GM18868 (cell line): ENCODE measurements around the gene S100A10.

Experiments
- ATAC-seq: cut with Tn5 transposase; IDR thresholded peaks from one replicate; pipeline ENCODE4 v1.9.1; 2021; ENCODE audit warnings: mild to moderate bottlenecking, moderate library complexity; ENCODE audit not compliant: unreplicated experiment

S100A10 gene, protein sequence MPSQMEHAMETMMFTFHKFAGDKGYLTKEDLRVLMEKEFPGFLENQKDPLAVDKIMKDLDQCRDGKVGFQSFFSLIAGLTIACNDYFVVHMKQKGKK

DNA sequence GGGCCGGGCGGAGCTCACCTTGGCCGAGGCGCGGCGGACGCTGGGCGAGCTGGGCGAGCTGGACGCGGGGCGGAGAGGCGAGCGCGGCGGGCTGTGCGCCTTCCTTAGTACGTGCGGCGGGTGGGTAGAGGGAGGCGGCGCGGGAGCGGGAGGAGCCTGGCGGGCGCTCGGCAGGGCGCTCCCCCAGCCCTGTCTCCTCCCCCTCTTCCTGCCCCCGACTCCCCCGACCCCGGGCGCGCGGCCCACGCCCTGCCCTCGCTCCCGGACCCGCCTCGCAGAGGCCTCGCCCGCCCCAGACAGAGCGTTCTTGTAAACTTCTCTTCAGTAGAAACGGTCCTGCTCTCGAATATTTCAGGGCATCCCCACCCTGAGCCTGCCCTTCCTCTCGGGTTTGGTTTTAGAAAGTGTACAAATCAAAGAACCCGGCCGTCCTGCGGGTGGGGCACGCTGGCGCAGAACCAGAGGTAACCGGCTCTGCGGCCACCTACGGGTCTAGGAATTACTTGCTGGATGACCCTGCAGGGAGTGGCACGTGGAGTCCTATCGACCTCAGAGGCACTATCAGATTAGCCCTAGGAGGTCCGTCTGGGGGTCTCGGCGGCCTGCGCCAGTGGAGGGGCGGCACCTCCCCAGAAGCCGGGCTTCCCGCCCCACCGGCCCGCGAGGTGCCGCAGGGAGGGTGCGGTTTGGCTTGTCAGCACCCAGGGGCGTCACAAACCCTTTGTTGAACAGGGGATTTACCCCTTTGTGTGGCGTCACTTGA lies at the start of gene S100A10:
TSS of gene S100A10 (minus strand) at position 126 of the 763 bp plus-strand sequence. CDS start 7,629 bp downstream, outside the sequence.
- ATAC-seq = no peak

DNA sequence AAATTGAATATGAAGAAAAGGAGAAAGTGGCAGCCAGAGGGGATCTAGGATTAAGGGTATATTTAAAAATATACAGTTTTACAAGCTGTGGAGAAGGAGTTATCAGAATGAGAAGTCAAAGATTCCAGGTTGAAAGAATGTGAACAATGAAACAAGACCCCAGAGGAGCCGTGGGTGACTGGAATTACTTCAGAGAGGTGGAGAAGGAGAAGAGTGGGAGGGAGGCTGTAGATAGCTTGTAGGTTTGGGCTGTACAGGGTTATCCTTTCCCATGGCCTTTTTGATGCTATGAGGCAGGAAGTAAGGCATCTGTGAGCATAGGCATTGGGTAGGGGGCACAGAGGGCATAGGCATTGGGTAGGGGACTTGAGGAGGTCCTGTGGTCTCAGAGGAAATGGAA lies 48.4 kb upstream of the S100A10 start:
- no peak for ATAC-seq

DNA sequence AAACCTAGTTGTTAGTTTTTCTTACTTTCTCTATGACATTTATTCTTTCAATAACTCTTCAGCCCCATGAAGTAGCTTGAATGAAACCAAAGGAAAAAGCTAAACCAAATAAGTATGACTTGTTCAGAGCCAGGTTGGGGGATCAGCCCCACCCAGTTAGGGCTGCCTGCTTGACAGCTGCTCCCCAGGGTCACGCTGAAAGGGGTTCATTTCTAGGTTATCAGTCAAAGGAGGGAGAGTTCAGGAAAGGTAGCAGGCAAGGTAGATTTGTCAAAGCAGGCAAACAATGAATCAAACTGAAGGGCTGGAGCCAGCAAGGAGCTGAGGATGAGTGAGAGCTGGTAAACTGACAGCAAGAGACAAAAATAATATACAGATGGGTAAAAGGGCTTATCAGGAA lies 46.2 kb upstream of the S100A10 start:
- no peak for ATAC-seq

DNA sequence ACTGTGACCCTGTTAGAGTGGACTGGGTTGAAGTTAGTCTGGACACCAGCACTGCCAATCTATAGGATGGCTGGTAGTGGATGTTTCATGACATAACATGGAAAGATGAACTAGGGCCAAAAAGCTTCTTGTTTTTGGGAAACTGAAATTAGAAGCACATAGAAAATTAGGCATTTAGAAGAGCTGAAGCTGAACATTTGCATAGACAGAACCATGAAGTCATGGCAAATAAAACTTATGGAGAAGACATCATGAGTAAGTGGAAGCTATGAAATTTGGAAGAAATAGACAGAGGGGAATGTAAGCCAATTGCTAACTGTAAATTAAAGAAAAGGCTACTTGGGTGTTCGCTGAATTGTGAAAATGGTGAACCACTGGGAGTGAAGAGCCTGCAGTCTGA lies 45.8 kb upstream of the S100A10 start:
- no peak for ATAC-seq

DNA sequence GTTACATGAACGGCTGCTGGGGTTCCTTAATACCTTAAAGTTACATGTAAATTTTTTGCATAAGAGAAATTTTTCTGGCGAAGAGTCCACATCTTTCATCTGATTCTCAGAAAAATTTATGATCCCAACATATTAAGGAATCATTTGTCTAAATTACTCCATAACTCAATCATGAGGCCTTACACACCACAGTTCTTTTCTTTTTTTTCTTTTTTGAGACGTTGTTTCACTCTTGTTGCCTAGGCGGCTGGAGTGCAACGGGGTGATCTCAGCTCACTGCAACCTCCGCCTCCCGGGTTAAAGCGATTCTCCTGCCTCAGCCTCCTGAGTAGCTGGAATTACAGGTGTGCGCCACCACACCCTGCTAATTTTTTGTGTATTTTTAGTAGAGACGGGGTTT lies 45.2 kb upstream of the S100A10 start:
- no peak for ATAC-seq

DNA sequence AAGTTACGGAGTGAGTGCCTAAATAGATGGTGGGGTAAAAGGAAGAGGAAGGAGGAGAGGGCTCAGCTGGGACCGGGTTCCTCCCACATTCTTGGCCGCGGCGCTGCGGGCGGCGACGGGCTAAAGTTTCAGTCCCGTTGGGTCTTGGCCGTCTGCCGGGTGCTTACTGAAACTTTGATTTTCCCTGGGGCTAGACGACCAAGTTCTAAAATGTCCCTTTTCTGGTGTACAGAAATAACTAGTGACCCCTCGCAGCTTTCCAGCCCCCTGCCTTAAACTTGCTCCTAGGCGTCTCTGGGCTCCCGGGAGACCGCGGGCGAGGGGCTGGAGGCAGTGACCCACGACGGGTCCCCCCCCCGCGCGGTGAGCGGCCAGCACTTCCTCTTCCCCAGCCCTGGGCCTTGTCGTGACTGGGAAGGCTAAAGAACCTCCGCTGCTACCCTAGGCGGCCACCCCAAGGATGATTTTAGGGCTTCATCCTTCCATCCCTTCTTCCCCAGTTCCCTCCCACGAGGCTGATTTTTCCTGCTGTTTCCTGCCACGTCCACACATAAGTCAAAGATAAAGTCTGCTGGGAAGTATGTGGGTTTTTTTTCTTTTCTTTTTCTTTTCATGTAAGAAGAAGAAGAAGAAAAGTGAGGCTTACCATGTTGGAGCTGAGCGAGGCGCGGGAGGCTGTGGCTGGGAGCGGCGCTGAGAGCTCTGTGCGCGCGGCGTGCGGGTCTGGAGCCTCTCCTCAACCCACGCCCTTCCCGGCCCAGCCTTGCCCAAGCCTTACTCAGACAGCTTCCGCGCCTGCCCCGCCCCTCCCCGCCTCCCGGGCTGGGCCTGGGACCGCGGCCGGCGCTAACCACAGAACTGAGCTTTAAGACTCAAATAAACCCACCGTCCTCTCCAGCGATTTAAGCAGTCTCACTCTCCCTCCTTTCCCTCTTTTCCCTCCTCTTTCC lies 42.9 kb upstream of the S100A10 start, which contains the start of gene S100A11:
TSS of gene S100A11 (minus strand) at position 738 of the 950 bp plus-strand sequence. CDS start at position 649, 89 bp downstream.
- ATAC-seq = peak; percentile 65

DNA sequence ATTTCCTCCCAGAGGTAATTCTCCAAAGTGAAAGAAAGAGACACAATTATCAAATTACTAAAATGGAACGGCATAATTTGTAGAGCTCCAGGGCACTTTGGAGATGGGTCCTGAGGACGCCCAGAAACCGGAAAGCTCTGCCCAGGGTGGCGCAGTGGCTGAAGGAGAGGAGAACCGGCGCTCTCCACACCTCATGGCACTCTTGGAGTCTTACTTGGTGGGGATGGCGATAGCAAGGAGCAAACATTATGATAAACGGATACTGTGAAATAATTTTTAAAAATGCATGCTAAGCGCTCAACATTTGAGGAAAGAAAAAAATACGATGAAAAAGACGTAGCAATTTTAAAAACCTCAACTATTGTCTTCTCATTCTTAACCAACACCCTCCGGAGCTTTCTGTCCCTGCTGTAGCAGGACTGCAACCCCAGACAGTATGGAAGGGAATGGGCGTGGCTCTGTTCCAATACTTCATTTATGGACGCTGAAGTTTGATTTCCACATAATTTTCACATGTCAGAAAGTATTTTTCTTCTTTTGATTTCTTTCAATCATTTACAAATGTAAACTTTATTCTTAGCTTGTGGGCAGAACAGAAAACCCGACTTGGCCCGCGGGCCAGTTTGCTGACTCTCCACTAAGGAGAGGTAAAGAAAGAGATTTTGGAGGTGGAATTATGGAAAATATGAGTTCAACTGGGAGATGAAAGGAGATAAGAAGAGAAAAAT lies 42.0 kb upstream of the S100A10 start:
- ATAC-seq = no peak

DNA sequence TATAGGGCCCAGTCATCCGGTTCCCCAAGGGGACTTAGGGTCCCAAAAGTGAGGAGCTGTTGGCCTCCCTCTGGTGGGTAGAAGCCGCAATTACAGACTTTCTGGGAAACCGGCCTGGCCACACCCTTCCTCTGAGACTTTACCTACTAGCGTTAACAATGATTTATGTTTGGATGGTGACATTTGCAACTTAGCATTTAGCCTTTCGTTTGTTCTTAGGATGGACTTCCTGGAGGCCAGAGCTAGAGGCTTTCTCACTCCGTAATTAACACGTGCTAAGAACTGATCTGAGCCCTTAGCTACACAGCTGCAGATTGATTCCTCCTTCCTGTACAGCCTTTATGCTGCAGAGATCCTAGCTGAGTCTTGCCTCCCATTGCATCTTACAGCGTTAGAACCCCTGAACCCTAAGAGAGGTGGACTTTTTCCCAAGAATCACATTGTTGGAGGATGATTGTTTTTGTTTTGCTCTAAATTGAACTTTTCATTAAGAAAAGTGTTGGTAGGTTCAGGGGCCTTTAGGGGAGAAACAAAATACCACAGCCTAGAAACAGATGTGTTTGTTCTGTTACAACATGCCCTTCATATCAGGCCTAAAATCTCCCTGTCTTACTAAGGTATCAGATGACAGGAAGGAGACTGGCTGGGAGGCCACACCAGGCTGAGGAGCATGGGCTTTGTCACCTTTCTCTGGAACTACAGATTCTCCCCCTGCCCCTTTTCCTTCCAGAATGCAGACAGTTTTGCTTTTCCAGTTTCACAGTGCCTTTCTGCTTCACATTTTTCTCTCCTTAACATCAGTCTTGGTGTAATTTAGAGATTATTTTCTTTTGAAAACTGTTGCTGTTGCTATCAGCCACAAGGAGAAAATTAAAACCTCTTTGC lies 41.2 kb upstream of the S100A10 start:
- peak; percentile 33 for ATAC-seq

DNA sequence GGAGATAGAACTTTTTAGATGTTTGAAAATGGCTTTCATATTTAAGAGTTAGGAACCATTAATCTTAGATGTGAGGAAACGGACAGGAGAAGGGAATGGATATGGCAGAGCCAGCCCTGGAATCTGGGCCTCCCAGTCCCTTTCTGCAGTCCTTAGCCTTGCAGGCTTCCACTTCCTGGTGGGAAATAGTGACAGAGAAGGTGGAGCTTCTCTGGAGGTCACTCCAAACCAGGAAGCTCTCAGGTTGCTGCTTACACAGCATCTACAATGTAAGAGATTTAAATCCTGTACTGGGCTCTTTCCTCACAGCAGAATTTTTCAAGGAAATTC lies 40.6 kb upstream of the S100A10 start:
- ATAC-seq = no peak

DNA sequence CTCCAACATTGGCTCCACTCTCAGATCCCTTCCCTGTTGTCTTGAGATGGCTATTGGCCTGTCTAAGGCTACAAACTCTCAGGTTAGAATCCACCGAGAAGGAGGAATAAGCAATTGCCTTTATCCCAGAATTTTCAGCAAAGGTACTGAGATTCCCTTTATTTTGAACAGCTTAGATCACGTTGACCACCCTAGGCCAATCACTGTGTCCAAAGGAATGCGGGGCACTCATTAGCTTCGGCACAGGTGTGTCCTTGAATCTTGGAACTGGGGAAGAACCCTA lies 36.2 kb upstream of the S100A10 start:
- no peak for ATAC-seq

DNA sequence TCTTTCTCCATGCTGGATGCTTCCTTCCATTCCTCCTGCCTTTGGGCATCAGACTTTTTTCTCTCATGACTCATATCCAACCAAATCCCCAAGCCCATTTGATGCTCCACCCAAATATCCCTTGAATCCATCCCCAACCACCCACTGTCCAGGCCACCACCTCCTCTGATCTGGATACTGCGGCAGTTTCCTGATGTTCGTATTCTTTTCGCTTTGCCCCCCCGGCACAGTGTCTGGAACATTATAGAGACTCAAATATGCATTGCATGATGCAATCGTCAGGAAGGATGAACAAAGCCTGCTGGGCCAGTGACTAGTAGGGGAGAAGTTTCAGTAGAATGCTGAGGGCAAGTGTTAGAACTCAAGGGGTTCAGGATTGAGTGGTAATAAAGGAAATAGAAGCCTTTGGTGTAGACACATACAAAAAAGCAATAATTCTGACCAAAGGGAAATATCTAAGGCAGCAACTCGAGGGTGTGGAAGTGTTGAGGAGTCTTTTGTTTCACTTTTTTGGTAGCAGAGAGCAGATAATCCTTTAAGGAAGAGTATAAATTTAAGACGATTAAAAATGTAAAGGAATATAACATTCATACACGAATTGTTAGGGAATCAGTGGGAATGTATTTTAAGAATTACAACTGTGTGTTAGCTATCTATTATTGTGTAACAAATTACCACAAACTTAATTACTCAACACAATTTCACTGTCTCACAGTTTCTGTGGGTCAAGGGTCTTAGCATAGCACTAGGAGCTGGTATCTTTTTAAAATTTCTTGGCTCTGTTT lies 35.7 kb upstream of the S100A10 start:
- no peak for ATAC-seq

DNA sequence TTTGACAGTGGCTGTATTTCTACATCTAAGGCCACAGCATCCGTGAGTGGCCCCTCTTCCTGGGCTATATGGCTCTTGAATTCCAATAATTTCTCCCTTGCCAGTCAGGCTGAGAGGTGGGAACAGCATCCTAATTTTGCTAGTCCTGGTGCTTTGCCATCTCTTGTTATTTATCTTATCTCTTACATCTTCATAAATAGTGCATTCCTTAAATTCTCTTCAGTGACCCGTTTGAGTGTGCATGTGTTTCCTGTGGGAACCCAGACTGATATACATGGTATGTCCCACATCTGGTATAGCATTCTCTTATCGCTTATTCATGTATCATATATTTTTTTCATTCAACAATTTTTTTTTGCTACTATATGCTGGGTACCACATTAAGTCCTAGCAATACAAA lies 33.2 kb upstream of the S100A10 start:
- ATAC-seq = no peak

DNA sequence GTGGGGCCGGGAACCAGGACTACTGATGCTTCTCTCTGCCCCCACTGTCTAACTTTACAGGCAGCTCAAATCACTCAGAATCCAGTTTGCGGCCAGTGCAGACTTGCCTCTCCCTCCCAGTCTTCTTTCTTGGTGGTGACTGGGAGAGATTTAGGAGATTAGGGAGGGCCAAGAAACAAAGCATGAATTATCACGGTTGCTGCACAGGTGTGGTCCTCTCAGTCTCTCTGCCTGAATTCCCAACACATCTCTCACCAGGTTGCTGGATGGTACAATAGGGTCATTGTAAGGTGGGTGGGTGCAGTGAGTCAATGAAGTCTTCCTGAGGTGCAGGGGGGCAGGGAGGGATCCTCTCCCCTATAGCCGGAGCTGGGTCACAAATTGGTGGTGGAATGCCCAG lies 30.6 kb upstream of the S100A10 start:
- no peak for ATAC-seq

DNA sequence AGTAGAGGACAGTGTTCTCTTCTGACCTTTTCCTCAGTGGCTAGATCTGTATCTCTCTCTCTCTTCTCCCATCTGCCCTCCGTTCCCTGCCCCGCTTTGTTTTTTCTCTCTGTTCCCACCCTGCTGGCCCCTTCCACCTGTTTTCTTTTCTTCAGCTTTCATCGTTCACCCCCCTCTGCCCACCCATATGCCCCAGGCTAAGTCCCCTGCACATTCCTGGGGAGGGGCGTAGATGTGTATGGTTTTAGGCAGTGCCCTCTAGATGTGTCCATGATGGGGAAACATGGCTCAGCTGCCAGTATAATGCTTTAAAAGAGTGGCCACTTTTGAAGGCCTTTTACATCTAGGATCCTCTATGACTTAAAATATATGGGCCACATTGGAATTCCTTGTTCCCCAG lies 29.6 kb upstream of the S100A10 start:
- no peak for ATAC-seq

DNA sequence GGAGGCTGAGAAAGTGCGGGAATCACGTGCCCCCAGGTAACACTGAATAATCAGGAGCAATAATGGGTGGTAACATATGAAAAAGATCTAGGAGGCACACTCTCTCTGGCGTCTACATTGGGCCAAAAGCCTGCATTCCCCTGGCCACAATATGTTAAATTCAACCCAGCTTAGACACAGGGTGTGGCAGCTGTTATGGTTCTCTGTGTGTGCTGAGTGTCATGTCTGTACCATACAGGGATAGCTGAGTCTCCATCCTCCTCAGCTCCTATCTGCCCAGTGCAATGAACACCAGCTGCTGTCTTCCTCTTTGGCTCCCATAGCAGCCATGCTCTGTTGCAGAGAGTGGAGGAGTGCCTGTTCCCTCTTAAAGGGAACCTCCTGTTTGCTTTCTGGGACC lies 28.8 kb upstream of the S100A10 start:
- ATAC-seq = no peak

DNA sequence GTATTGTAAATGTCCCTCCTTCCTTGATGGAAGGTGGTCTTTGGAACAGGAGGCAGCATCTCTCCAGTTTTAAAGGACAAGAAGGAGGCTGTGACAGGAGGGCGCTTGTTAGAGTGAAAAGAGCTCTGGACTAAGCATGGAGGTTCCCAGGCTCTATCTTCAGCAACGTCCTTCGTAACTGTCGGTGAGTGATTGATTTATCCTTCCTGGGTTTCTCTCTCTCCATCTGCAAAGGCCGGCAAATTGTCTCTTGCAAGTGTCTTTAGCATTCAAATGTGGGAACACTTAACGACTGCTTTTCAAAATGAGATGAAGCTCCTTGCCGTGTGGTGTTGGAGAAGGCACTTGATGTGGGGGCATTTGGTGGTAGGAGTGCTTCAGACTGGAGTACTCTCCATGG lies 27.9 kb upstream of the S100A10 start:
- ATAC-seq = no peak

DNA sequence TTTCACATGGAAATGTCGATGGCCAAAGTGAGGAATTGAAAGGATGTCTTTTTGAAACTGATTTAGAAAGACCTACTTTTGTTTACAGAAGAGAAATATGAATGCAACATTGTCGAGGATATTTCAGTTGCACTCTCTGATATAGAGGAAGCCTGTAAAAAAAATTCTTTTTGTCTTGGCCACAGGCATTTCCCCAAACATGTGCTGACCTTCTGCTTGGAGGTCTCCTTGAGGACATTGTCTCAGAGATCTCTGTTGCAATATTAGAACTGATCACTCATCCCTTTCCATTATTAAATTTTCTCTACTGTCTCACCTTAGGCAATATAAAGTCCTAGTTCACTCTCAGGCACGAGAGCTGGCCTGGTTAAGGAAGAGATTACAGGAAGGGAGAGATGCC lies 27.2 kb upstream of the S100A10 start:
- ATAC-seq = no peak

DNA sequence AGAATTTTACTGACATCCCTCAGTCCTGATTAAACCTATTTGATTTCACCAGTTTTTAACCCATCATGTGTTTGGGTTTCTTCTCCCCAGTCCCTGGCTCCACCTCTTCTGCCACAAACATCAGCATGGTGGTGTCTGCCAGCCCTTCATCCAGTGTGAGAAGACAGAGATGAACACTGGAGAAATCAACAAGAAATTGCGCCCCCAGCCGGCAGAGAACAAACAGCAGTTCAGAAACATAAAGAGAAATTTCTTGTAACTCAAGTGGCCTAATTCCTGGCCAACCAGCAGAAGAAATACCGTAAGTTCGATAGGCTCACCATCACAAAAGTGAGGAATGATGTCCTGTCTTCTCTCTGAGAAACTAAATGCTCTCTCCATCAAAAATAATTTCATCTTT lies 24.9 kb upstream of the S100A10 start:
- ATAC-seq = no peak

DNA sequence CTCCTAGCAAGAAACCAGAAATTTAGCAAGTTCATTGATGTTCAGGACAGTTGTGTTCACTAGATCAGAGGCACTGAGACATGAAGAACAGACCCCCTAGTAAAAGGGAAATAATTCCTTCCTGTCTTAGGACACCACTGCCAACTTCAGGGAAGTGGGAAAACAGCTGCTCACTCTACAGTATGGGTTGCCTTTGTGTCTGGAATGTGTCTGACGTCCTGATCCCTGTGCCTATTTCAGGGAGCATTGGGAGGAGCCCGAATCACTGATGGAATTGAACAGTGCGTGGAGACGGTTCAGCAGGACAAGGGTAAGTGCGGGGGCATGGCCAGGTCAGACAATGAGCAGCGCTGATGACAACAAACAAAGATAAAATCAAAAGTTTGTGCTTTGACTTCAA lies 22.1 kb upstream of the S100A10 start:
- no peak for ATAC-seq

DNA sequence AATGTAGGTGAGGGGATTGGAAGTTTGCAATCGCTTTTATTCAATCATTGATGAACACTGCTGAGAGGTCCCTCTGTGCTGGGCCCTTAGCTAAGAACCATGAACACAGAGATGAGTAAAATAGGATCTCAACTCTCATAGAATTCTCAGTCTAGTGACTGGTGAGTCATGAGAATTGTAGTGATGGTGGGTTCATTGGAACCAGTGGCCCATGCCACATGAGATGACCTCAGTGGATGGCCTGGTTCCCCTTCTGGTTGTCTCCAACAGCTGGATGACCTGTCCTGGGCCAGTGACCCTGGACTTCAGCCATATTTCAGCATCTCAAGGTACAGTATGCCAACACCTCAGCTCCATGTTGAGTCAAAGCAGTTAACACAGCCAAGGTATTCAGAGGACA lies 21.3 kb upstream of the S100A10 start:
- no peak for ATAC-seq
